ENCODE measurements around the gene MEGF8. TPM values are rescaled to one million over a fixed set of nuclear protein-coding genes. Genes with fewer than 3 reads are reported as not detected.

Gene MEGF8
- total and polyA plus RNA-seq, 10 of the 15 experiments (the other 5 are each of a cell fraction or from before 2014, with no cell fraction given): 0.43 to 12.8 (median 2.7) TPM

GRCh38 chr19:42367929-42368328 is 42.5 kb downstream of the MEGF8 start:
- no peak for TF ChIP-seq SMC3 (IDR thresholded peaks at IDR 0.05; ENCODE audit: borderline replicate concordance, low read length)
- no peak for TF ChIP-seq ATF7 (IDR thresholded peaks at IDR 0.05; ENCODE audit: low read depth)
- no peak for TF ChIP-seq RFX5 (IDR thresholded peaks at IDR 0.05; ENCODE audit: low read depth, low read length)
- TF ChIP-seq DPF2 (IDR thresholded peaks at IDR 0.05): no peak
- no peak for TF ChIP-seq ZSCAN29 (IDR thresholded peaks at IDR 0.05)
- no peak for TF ChIP-seq USF1 (IDR thresholded peaks at IDR 0.05; ENCODE audit: borderline replicate concordance, extremely low read length, insufficient read depth, low read depth, low read length)
- no peak for TF ChIP-seq TAF1 (IDR thresholded peaks at IDR 0.05; ENCODE audit: borderline replicate concordance, low read depth, low read length)
- TF ChIP-seq CHD4 (IDR thresholded peaks at IDR 0.05): no peak
- no peak for TF ChIP-seq EZH2 (IDR thresholded peaks at IDR 0.05; ENCODE audit: borderline replicate concordance, control insufficient read depth, low read depth, low read length)
- no peak for TF ChIP-seq HDAC6 (IDR thresholded peaks at IDR 0.05; ENCODE audit: unreplicated experiment)
- TF ChIP-seq ZNF217 (IDR thresholded peaks at IDR 0.05): no peak
- TF ChIP-seq FOXK2 (IDR thresholded peaks at IDR 0.05): no peak
- no peak for TF ChIP-seq RCOR1 (conservative IDR thresholded peaks at IDR 0.05; ENCODE audit: low read depth, low read length)
- TF ChIP-seq CEBPZ (IDR thresholded peaks at IDR 0.05; ENCODE audit: low read depth, low read length): no peak
- Histone ChIP-seq H2AFZ (ENCODE audit: control insufficient read depth, low read depth, low read length) (no peak overlapping the region), H3K4me3 (no peak overlapping the region), H3K36me3 (ENCODE audit: control insufficient read depth in 2 of 2, insufficient read depth in 2 of 2, low read length in 1 of 2) (no peaks in the 10 kb centered on the region), H3K4me2 (ENCODE audit: control insufficient read depth, insufficient read depth) (no peak overlapping the region), H3K27ac (ENCODE audit: control insufficient read depth, insufficient read depth) (no peak overlapping the region), H3K79me2 (ENCODE audit: control insufficient read depth, insufficient read depth, low read length) (no peaks in the 10 kb centered on the region), H3K27me3 (replicated peaks in 1 of 2; ENCODE audit: control insufficient read depth in 2 of 2, insufficient read depth in 2 of 2, low read length in 1 of 2) (no peaks in the 10 kb centered on the region), H4K20me1 (ENCODE audit: control insufficient read depth, insufficient read depth) (no peaks in the 10 kb centered on the region), H3K4me1 (ENCODE audit: control insufficient read depth, insufficient read depth, low read length) (peaks cover 4% of the 10 kb centered on the region), H3K9me3 (replicated peaks; ENCODE audit: control insufficient read depth, insufficient read depth, low read length) (peaks cover 6% of the 10 kb centered on the region; the same call in 1 of the 3 replicates), H3K9ac (ENCODE audit: control insufficient read depth, insufficient read depth, low read length) (no peak overlapping the region)
- in situ Hi-C loops (cut with MboI): no loop called here
- FAIRE-seq (no peak), DNase-seq (ENCODE audit: low read depth, low spot score) (no peak), ATAC-seq (no peak)
- no TSS peak for BruUV-seq (replicated peaks)
- SMC1A ChIA-PET (ENCODE audit: uncharacterized antibody, unreplicated experiment): interaction anchor here (1.0 kb wide), 1 partner anchor 14 kb away, joined by 3 read pairs; no protein-coding TSS in a partner anchor
- RAD21 ChIA-PET (ENCODE audit: unreplicated experiment): no interaction called here
- POLR2A ChIA-PET: interaction anchor here (0.6 kb wide), 1 partner anchor 137 kb away, joined by 3 read pairs; no protein-coding TSS in a partner anchor
- CTCF ChIA-PET: no interaction called here
- intact Hi-C loops (cut with micrococcal nuclease; ENCODE audit: unreplicated experiment): no loop called here
- 72% methylated on average over 4 of the region's 4 CpGs for WGBS (ENCODE audit: insufficient coverage, insufficient replicate concordance, low lambda C conversion rate, missing lambda C conversion rate)

Data from GM12878 (cell line).